HCT116 (cell line): ENCODE measurements around the gene MEIOSIN.

Source experiments
- CTCF ChIP-seq, 3 experiments: fragments of 200-600 bp in 1 of 3; sonication (generic) in 1 of 3; IDR thresholded peaks in 2 of 3; conservative IDR thresholded peaks in 1 of 3; 2 replicates each; pipeline ENCODE4 v1.5.1; 2012 to 2017; ENCODE audit warnings: low read depth in 2 of 3, low read length in 2 of 3, antibody characterized with exemption in 1 of 3, borderline replicate concordance in 1 of 3, control low read depth in 1 of 3, mild to moderate bottlenecking in 1 of 3, mixed read lengths in 1 of 3, mixed run types in 1 of 3, moderate library complexity in 1 of 3; ENCODE audit not compliant: insufficient read depth in 1 of 3
- EZH2 ChIP-seq: fragments of 200-600 bp; sonication (generic); IDR thresholded peaks from 2 replicates; pipeline ENCODE4 v1.6.1; 2017; ENCODE audit warnings: antibody characterized with exemption, mixed run types
- EZH2phosphoT487 ChIP-seq: fragments of 200-600 bp; IDR thresholded peaks from 2 replicates; pipeline ENCODE4 v1.6.1; 2018; ENCODE audit warnings: antibody characterized with exemption, borderline replicate concordance
- MAX ChIP-seq: IDR thresholded peaks from 2 replicates; pipeline ENCODE4 v1.6.1; 2012
- POLR2A ChIP-seq: IDR thresholded peaks from 2 replicates; pipeline ENCODE4 v1.7.0; 2011; ENCODE audit warnings: borderline replicate concordance; ENCODE audit not compliant: insufficient read depth, insufficient read length; ENCODE audit errors: extremely low read depth
- POLR2AphosphoS5 ChIP-seq: IDR thresholded peaks from 2 replicates; pipeline ENCODE4 v1.6.1; 2011; ENCODE audit warnings: mild to moderate bottlenecking, low read depth, low read length, moderate library complexity
- RAD21 ChIP-seq: IDR thresholded peaks from 2 replicates; pipeline ENCODE4 v1.6.1; 2012; ENCODE audit warnings: low read depth, mild to moderate bottlenecking
- REST ChIP-seq: IDR thresholded peaks from 2 replicates; pipeline ENCODE4 v1.6.1; 2012; ENCODE audit warnings: low read depth
- SP1 ChIP-seq: IDR thresholded peaks from 2 replicates; pipeline ENCODE4 v1.6.1; 2012; ENCODE audit warnings: low read depth
- SRF ChIP-seq: IDR thresholded peaks from 2 replicates; pipeline ENCODE4 v1.6.1; 2012; ENCODE audit warnings: low read depth
- YY1 ChIP-seq: IDR thresholded peaks from 2 replicates; pipeline ENCODE4 v1.6.1; 2011; ENCODE audit warnings: low read length, low read depth, moderate library complexity, mild to moderate bottlenecking; ENCODE audit not compliant: insufficient replicate concordance; ENCODE audit errors: extremely low read depth
- ZBTB33 ChIP-seq: IDR thresholded peaks from 2 replicates; pipeline ENCODE4 v1.6.1; 2011; ENCODE audit warnings: mild to moderate bottlenecking, low read length, moderate library complexity; ENCODE audit not compliant: insufficient replicate concordance; ENCODE audit errors: extremely low read depth
- ZNF274 ChIP-seq: fragments of 200-500 bp; sonication (Bioruptor generic); IDR thresholded peaks from 2 replicates; pipeline ENCODE4 v1.6.1; 2014; ENCODE audit warnings: mild to moderate bottlenecking, low read depth, low read length, inconsistent platforms

GRCh38 chr19:45772912-45773311, 39.7 kb downstream of the MEIOSIN start:
- no peak for TF ChIP-seq CTCF (IDR thresholded peaks at IDR 0.05 in 2 of 3, conservative IDR thresholded peaks at IDR 0.05 in 1 of 3; ENCODE audit: borderline replicate concordance in 1 of 3, insufficient read depth in 1 of 3, low read depth in 2 of 3, low read length in 2 of 3)
- no peak for TF ChIP-seq POLR2A
- TF ChIP-seq SRF: no peak
- TF ChIP-seq REST: no peak
- no peak for TF ChIP-seq POLR2AphosphoS5
- no peak for TF ChIP-seq RAD21
- TF ChIP-seq YY1: no peak
- no peak for TF ChIP-seq EZH2
- no peak for TF ChIP-seq ZNF274
- no peak for TF ChIP-seq ZBTB33
- no peak for TF ChIP-seq EZH2phosphoT487
- no peak for TF ChIP-seq SP1
- TF ChIP-seq MAX: no peak
